HepG2 (cell line): Measurements from ENCODE around the gene MARS1. TPM values are rescaled to one million over a fixed set of nuclear protein-coding genes. Genes with fewer than 3 reads are reported as not detected.

Source experiments
- ATF6 ChIP-seq: sonication (generic); formaldehyde crosslinking; conservative IDR thresholded peaks from 2 replicates; pipeline ENCODE4 v1.4.0; 2020; ENCODE audit warnings: missing genetic modification reagents
- BCLAF1 ChIP-seq: fragments of 450-650 bp; IDR thresholded peaks from 2 replicates; pipeline ENCODE4 v1.6.1; 2017; ENCODE audit warnings: mild to moderate bottlenecking
- DMAP1 ChIP-seq: IDR thresholded peaks from 2 replicates; pipeline ENCODE4 v1.6.1; 2016
- FOXP4 ChIP-seq: sonication (generic); formaldehyde crosslinking; IDR thresholded peaks from 2 replicates; pipeline ENCODE4 v1.4.0; 2020; ENCODE audit warnings: missing genetic modification reagents
- HOXA7 ChIP-seq: sonication (generic); formaldehyde crosslinking; IDR thresholded peaks from 2 replicates; pipeline ENCODE4 v1.8.1; 2022; ENCODE audit warnings: mild to moderate bottlenecking, missing genetic modification reagents, moderate library complexity
- KAT8 ChIP-seq: IDR thresholded peaks from 2 replicates; pipeline ENCODE4 v1.6.1; 2016; ENCODE audit warnings: missing genetic modification reagents, missing compliant biosample characterization
- MEIS2 ChIP-seq: sonication (generic); formaldehyde crosslinking; IDR thresholded peaks from 2 replicates; pipeline ENCODE4 v1.9.0; 2021; ENCODE audit warnings: mild to moderate bottlenecking, missing genetic modification reagents
- MTF2 ChIP-seq: sonication (generic); formaldehyde crosslinking; IDR thresholded peaks from 2 replicates; pipeline ENCODE4 v1.5.0; 2020; ENCODE audit warnings: missing genetic modification reagents, borderline replicate concordance
- NFE2 ChIP-seq: sonication (generic); formaldehyde crosslinking; IDR thresholded peaks from 2 replicates; pipeline ENCODE4 v1.4.0; 2020; ENCODE audit warnings: missing genetic modification reagents
- PCBP1 ChIP-seq: fragments of 200-400 bp; formaldehyde crosslinking; IDR thresholded peaks from 2 replicates; pipeline ENCODE4 v1.6.1; 2017; ENCODE audit warnings: mild to moderate bottlenecking, low read depth, low read length, borderline replicate concordance
- RARA ChIP-seq: IDR thresholded peaks from 2 replicates; pipeline ENCODE4 v1.6.1; 2016; ENCODE audit warnings: missing genetic modification reagents, missing compliant biosample characterization
- XBP1 ChIP-seq: sonication (generic); formaldehyde crosslinking; IDR thresholded peaks from 2 replicates; pipeline ENCODE4 v1.5.0; 2020; ENCODE audit warnings: missing genetic modification reagents
- ZFP62 ChIP-seq: sonication (generic); formaldehyde crosslinking; IDR thresholded peaks from 2 replicates; pipeline ENCODE4 v1.4.0; 2020; ENCODE audit warnings: missing genetic modification reagents
- ZNF557 ChIP-seq: sonication (generic); formaldehyde crosslinking; IDR thresholded peaks from 2 replicates; pipeline ENCODE4 v1.4.0; 2020; ENCODE audit warnings: missing genetic modification reagents
- ZNF674 ChIP-seq: sonication (generic); formaldehyde crosslinking; IDR thresholded peaks from 2 replicates; pipeline ENCODE4 v1.5.0; 2020; ENCODE audit warnings: low read depth, mild to moderate bottlenecking, missing genetic modification reagents
- ZSCAN12 ChIP-seq: sonication (generic); formaldehyde crosslinking; IDR thresholded peaks from 2 replicates; pipeline ENCODE4 v1.9.0; 2021; ENCODE audit warnings: mild to moderate bottlenecking, missing genetic modification reagents
- polyA plus RNA-seq, 8 experiments: library from polyadenylated mRNA; depleted of rRNA in 3 of 8; stranded (reverse) in 7 of 8; unstranded in 1 of 8; fragments of >200 nt; fragmentation: Illumina TruSeq in 4 of 8; extraction: Trizol in 4 of 8; gene quantifications; 2 replicates each; pipeline versions ENCODE4 v1.2.1 to v1.2.3, GENCODE V29; 2011 to 2016; ENCODE audit warnings: low read depth in 4 of 8, missing spikeins in 1 of 8, mixed read lengths in 1 of 8; ENCODE audit not compliant: insufficient read depth in 1 of 8
- total RNA-seq, 5 experiments: library from RNA; depleted of rRNA; stranded (reverse); fragments of >200 nt; fragmentation: Illumina TruSeq; extraction: Trizol; gene quantifications; 2 replicates each; pipeline ENCODE4 v1.2.3, GENCODE V29; 2016; ENCODE audit warnings: low read depth in 1 of 5
- TF ChIP-seq, protein P1 (sequence below), 2 experiments: sonication (generic) in 1 of 2; formaldehyde crosslinking in 1 of 2; IDR thresholded peaks; 2 replicates each; pipeline versions ENCODE4 v1.6.1 to v1.9.0; 2014 to 2022; ENCODE audit warnings: antibody characterized with exemption in 1 of 2, borderline replicate concordance in 1 of 2, inconsistent platforms in 1 of 2, low read depth in 1 of 2, missing genetic modification reagents in 1 of 2

The MARS1 gene
- total and polyA plus RNA-seq, 2 of the 13 experiments (the other 11 are each of a cell fraction or from before 2014, with no cell fraction given), result 115 to 181 TPM

- 0 out of 2 replicates have a peak, but pooled peaks have one; percentile 87 for TF ChIP-seq ATF6
- no peak for TF ChIP-seq MTF2 (CRISPR knock-in tag)
- TF ChIP-seq ZNF557 (CRISPR knock-in tag), result no peak
- no peak for TF ChIP-seq NFE2
- TF ChIP-seq BCLAF1, result no peak
- TF ChIP-seq PCBP1, result no peak
- no peak for TF ChIP-seq ZNF674 (CRISPR knock-in tag)
- TF ChIP-seq DMAP1 (CRISPR knock-in tag), result peak; percentile 97
- no peak for TF ChIP-seq HOXA7 (CRISPR knock-in tag)
- TF ChIP-seq, protein P1, sequence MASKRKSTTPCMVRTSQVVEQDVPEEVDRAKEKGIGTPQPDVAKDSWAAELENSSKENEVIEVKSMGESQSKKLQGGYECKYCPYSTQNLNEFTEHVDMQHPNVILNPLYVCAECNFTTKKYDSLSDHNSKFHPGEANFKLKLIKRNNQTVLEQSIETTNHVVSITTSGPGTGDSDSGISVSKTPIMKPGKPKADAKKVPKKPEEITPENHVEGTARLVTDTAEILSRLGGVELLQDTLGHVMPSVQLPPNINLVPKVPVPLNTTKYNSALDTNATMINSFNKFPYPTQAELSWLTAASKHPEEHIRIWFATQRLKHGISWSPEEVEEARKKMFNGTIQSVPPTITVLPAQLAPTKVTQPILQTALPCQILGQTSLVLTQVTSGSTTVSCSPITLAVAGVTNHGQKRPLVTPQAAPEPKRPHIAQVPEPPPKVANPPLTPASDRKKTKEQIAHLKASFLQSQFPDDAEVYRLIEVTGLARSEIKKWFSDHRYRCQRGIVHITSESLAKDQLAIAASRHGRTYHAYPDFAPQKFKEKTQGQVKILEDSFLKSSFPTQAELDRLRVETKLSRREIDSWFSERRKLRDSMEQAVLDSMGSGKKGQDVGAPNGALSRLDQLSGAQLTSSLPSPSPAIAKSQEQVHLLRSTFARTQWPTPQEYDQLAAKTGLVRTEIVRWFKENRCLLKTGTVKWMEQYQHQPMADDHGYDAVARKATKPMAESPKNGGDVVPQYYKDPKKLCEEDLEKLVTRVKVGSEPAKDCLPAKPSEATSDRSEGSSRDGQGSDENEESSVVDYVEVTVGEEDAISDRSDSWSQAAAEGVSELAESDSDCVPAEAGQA (IDR thresholded peaks at IDR 0.05; ENCODE audit: low read depth), result no peak
- TF ChIP-seq, protein P1 (CRISPR knock-in tag; IDR thresholded peaks at IDR 0.05; ENCODE audit: borderline replicate concordance), result no peak
- peak; percentile 99 for TF ChIP-seq RARA (CRISPR knock-in tag)
- TF ChIP-seq KAT8, result peak; percentile 85
- TF ChIP-seq XBP1 (CRISPR knock-in tag), result no peak
- TF ChIP-seq ZSCAN12 (CRISPR knock-in tag), result no peak
- no peak for TF ChIP-seq ZFP62 (CRISPR knock-in tag)
- no peak; the same call in 1 of the 2 replicates for TF ChIP-seq MEIS2
- peak; percentile 90 for TF ChIP-seq FOXP4 (CRISPR knock-in tag)
Observed at GRCh38 chr12:57451233-57451778, 36.6 kb upstream of the MARS1 start (continued).
